GM12872 (cell line): ENCODE measurements around the gene NFIA.

Experiments
- CTCF ChIP-seq: IDR thresholded peaks from 3 replicates; pipeline ENCODE4 v1.5.1; 2011; ENCODE audit warnings: low read depth, mild to moderate bottlenecking, low read length, moderate library complexity; ENCODE audit not compliant: insufficient read depth

The NFIA gene

GRCh38 chr1:61378494-61379180, 296.3 kb downstream of the NFIA start:
- TF ChIP-seq CTCF = no peak

- no peak for TF ChIP-seq CTCF
Observed at GRCh38 chr1:61379693-61380092, 297.3 kb downstream of the NFIA start.

GRCh38 chr1:61380561-61380960, 298.2 kb downstream of the NFIA start:
- no peak for TF ChIP-seq CTCF

- no peak for TF ChIP-seq CTCF
Observed at GRCh38 chr1:61386323-61386722, 304.0 kb downstream of the NFIA start.

GRCh38 chr1:61386770-61387169, 304.4 kb downstream of the NFIA start:
- TF ChIP-seq CTCF = no peak

- no peak for TF ChIP-seq CTCF
Observed at GRCh38 chr1:61387829-61388228, 305.5 kb downstream of the NFIA start.

GRCh38 chr1:61388566-61388965, 306.2 kb downstream of the NFIA start:
- no peak for TF ChIP-seq CTCF
